Neuronal stem cell (in vitro differentiated cells): Measurements from ENCODE around the gene C2orf81.

Source experiments
- DNase-seq: peaks from one replicate; pipeline ENCODE4 v3.0.0-alpha.2; 2013; ENCODE audit warnings: low spot score
- H2AFZ ChIP-seq: one replicate; pipeline ENCODE4 v1.6.1; 2013; ENCODE audit warnings: mild to moderate bottlenecking, low read length, inconsistent platforms
- H2AK5ac ChIP-seq: 2 replicates; pipeline ENCODE4 v1.6.1; 2013; ENCODE audit warnings: low read depth, mild to moderate bottlenecking, inconsistent platforms, low read length, moderate library complexity, mixed read lengths
- H2BK120ac ChIP-seq: 2 replicates; pipeline ENCODE4 v1.6.1; 2013; ENCODE audit warnings: low read depth, mild to moderate bottlenecking, inconsistent platforms, low read length, moderate library complexity, mixed read lengths
- H2BK12ac ChIP-seq: one replicate; pipeline ENCODE4 v1.6.1; 2013; ENCODE audit warnings: low read length, inconsistent platforms
- H2BK15ac ChIP-seq: 2 replicates; pipeline ENCODE4 v1.6.1; 2013; ENCODE audit warnings: mild to moderate bottlenecking, low read length, inconsistent platforms, mixed read lengths
- H2BK5ac ChIP-seq: one replicate; pipeline ENCODE4 v1.6.1; 2013; ENCODE audit warnings: inconsistent platforms, mild to moderate bottlenecking, low read length, moderate library complexity
- H3K14ac ChIP-seq: one replicate; pipeline ENCODE4 v1.6.1; 2013; ENCODE audit warnings: low read length, inconsistent platforms
- H3K18ac ChIP-seq: 2 replicates; pipeline ENCODE4 v1.6.1; 2013; ENCODE audit warnings: low read length, inconsistent platforms
- H3K23ac ChIP-seq: 2 replicates; pipeline ENCODE4 v1.6.1; 2013; ENCODE audit warnings: low read depth, mild to moderate bottlenecking, mixed read lengths, low read length, inconsistent platforms; ENCODE audit not compliant: poor library complexity
- H3K27ac ChIP-seq: replicated peaks from 3 replicates; pipeline ENCODE4 v1.5.1; 2013; ENCODE audit warnings: low read length, inconsistent platforms
- H3K27me3 ChIP-seq, 3 experiments: 2 replicates each; pipeline ENCODE4 v1.6.1; 2013; ENCODE audit warnings: low read length in 3 of 3, mild to moderate bottlenecking in 2 of 3, inconsistent platforms in 1 of 3, low read depth in 1 of 3, mixed read lengths in 1 of 3, moderate library complexity in 1 of 3; ENCODE audit not compliant: control insufficient read depth in 3 of 3, insufficient read depth in 3 of 3
- H3K36me3 ChIP-seq, 2 donors: replicated peaks in 1 of 2; 2 replicates each; pipeline ENCODE4 v1.6.1; 2013; ENCODE audit warnings: low read length in 2 of 2; ENCODE audit not compliant: control insufficient read depth in 2 of 2, insufficient read depth in 2 of 2
- H3K4ac ChIP-seq: 2 replicates; pipeline ENCODE4 v1.6.1; 2013; ENCODE audit warnings: inconsistent platforms, mild to moderate bottlenecking, low read length, moderate library complexity
- H3K4me1 ChIP-seq, 2 donors: 1 replicate in 1 of 2; 2 replicates in 1 of 2; pipeline ENCODE4 v1.6.1; 2013; ENCODE audit warnings: low read length in 2 of 2, low read depth in 1 of 2; ENCODE audit not compliant: control insufficient read depth in 2 of 2, insufficient read depth in 1 of 2
- H3K4me2 ChIP-seq: one replicate; pipeline ENCODE4 v1.6.1; 2013; ENCODE audit warnings: mild to moderate bottlenecking, low read length, inconsistent platforms; ENCODE audit not compliant: insufficient read depth, poor library complexity, severe bottlenecking
- H3K4me3 ChIP-seq, 2 donors: 2 replicates each; pipeline ENCODE4 v1.5.1; 2013; ENCODE audit warnings: low read length in 2 of 2, mild to moderate bottlenecking in 2 of 2, inconsistent platforms in 1 of 2, moderate library complexity in 1 of 2
- H3K79me1 ChIP-seq: one replicate; pipeline ENCODE4 v1.6.1; 2013; ENCODE audit warnings: low read depth, mild to moderate bottlenecking, inconsistent platforms, low read length, moderate library complexity
- H3K9ac ChIP-seq: one replicate; pipeline ENCODE4 v1.6.1; 2013; ENCODE audit warnings: mild to moderate bottlenecking, low read depth, low read length, inconsistent platforms; ENCODE audit not compliant: poor library complexity
- H3K9me3 ChIP-seq, 2 donors: replicated peaks in 1 of 2; 2 replicates each; pipeline versions ENCODE3 to v1.6.1; 2013; ENCODE audit warnings: low read length in 2 of 2, mild to moderate bottlenecking in 2 of 2, inconsistent platforms in 1 of 2, low read depth in 1 of 2, mixed read lengths in 1 of 2, moderate library complexity in 1 of 2; ENCODE audit not compliant: control insufficient read depth in 2 of 2, insufficient read depth in 1 of 2
- H4K8ac ChIP-seq: one replicate; pipeline ENCODE4 v1.6.1; 2013; ENCODE audit warnings: low read depth, mild to moderate bottlenecking, inconsistent platforms, low read length, moderate library complexity
- H4K91ac ChIP-seq: one replicate; pipeline ENCODE4 v1.6.1; 2013; ENCODE audit warnings: low read length, low read depth, mild to moderate bottlenecking, inconsistent platforms; ENCODE audit not compliant: poor library complexity
- WGBS, 2 donors: extraction: QIAGEN DNeasy Blood & Tissue Kit; methylation state at CpG; one replicate each; pipeline ENCODE4 v1.1.7; 2013; ENCODE audit warnings: missing lambda C conversion rate in 2 of 2, mixed read lengths in 1 of 2; ENCODE audit not compliant: insufficient read length in 2 of 2, insufficient replicate concordance in 1 of 2; ENCODE audit errors: extremely low coverage in 2 of 2; 5-methylcytosine and 5-hydroxymethylcytosine counted together

The C2orf81 gene

GRCh38 chr2:74457549-74458131 lies 36.2 kb upstream of the C2orf81 start:
- Histone ChIP-seq H4K8ac (no peak overlapping the region), H4K91ac (no peak overlapping the region), H2BK120ac (no peak overlapping the region), H3K36me3 (peaks cover 18 to 36% of the 10 kb centered on the region in 2 donors), H2BK12ac (peak overlapping the region; percentile 11), H2BK5ac (peak overlapping the region; percentile 95), H3K4ac (peak overlapping the region; percentile 45), H2AK5ac (peak overlapping the region; percentile 64), H3K14ac (no peak overlapping the region), H3K79me1 (peaks cover 8% of the 10 kb centered on the region), H2AFZ (peak overlapping the region; percentile 90), H3K9ac (peak overlapping the region; percentile 89), H2BK15ac (no peak overlapping the region), H3K4me1 (peaks cover 7 to 18% of the 10 kb centered on the region in 2 donors), H3K9me3 (no peaks in the 10 kb centered on the region), H3K23ac (peak overlapping the region; percentile 92), H3K27ac (peak overlapping the region; percentile 96), H3K27me3 (no peaks in the 10 kb centered on the region), H3K4me2 (peak overlapping the region; percentile 77), H3K18ac (peak overlapping the region; percentile 96), H3K4me3 (peak overlapping the region; percentile 67 to 85)
- no CpG with 5 or more reads among the region's 46 CpGs for WGBS, 2 donors
- peak; percentile 67 for DNase-seq

GRCh38 chr2:74457129-74457548 lies 35.7 kb upstream of the C2orf81 start:
- no peak for DNase-seq
- Histone ChIP-seq H3K4me1 (peaks cover 7 to 18% of the 10 kb centered on the region in 2 donors), H3K18ac (peak overlapping the region; percentile 97), H3K4me2 (peak overlapping the region; percentile 77), H3K9me3 (no peaks in the 10 kb centered on the region), H3K23ac (peak overlapping the region; percentile 83), H2BK120ac (no peak overlapping the region), H2BK15ac (no peak overlapping the region), H3K9ac (peak overlapping the region; percentile 85), H2AK5ac (no peak overlapping the region), H2BK5ac (peak overlapping the region; percentile 95), H3K4ac (no peak overlapping the region), H3K4me3 (peak overlapping the region; percentile 67 to 85), H4K8ac (no peak overlapping the region), H3K27ac (peak overlapping the region; percentile 96), H3K36me3 (peaks cover 13 to 31% of the 10 kb centered on the region in 2 donors), H3K27me3 (no peaks in the 10 kb centered on the region), H3K79me1 (peaks cover 8% of the 10 kb centered on the region), H3K14ac (no peak overlapping the region), H2AFZ (peak overlapping the region; percentile 90), H4K91ac (no peak overlapping the region), H2BK12ac (peak overlapping the region; percentile 7)
- no CpG with 5 or more reads among the region's 27 CpGs for WGBS, 2 donors

DNA sequence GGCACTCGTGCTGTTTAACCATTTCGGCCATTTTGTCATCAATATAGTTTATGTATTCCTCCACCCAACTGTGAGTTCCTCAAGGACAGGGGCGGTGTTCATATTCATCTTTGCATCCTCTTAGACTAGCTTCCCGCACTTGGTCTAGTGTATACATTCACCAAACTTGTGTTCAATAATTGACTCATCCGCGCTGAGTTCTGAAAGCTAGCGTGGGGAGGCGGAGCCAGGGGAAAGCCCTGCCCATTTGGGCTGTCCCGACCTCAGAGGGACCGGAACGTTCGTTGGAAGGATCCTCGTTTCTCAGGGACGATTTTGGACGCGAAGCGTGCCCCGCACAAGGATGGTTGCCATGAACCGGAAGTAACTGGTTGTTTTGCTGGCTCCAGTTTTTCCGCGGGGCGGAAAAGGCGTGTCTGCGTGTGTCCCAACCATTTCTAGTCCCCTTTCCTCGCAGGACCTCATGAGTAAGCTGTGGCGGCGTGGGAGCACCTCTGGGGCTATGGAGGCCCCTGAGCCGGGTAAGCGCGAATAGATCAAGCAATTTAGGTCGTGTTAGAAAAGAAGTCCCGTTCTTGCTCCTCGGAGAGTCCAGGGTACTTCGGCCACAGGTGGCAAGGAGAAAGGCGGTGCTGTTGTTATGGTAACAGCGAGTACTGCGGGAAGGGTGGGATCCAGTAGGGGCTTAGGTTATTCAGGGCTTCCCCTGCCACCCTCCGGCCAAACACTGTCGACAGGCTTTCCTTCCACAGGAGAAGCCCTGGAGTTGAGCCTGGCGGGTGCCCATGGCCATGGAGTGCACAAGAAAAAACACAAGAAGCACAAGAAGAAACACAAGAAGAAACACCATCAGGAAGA lies 33.5 kb upstream of the C2orf81 start, which contains the start of gene INO80B:
Gene INO80B (plus strand): TSS at position 434 of the 858 bp plus-strand sequence. CDS start 30 bp downstream, at position 464.
- no peak within 1 kb of the TSS for H4K91ac ChIP-seq
- H3K4me1 ChIP-seq, result peaks cover 7 to 18% of the 10 kb centered on the region in 2 donors
- H3K36me3 ChIP-seq, result peaks cover 0 to 9% of the 10 kb centered on the region in 2 donors
- H2BK120ac ChIP-seq, result no peak within 1 kb of the TSS
- peak within 1 kb of the TSS; percentile 83 for H2AFZ ChIP-seq
- H3K14ac ChIP-seq, result no peak within 1 kb of the TSS
- peak within 1 kb of the TSS; percentile 43 for H2BK5ac ChIP-seq
- no peak within 1 kb of the TSS for H2BK12ac ChIP-seq
- H3K27ac ChIP-seq, result no peak within 1 kb of the TSS
- no peak within 1 kb of the TSS for H4K8ac ChIP-seq
- H3K18ac ChIP-seq, result no peak within 1 kb of the TSS
- H2BK15ac ChIP-seq, result no peak within 1 kb of the TSS
- H3K9me3 ChIP-seq, result no peaks in the 10 kb centered on the region
- H3K4me3 ChIP-seq, result peak within 1 kb of the TSS; percentile 60 to 84
- no peak within 1 kb of the TSS for H2AK5ac ChIP-seq
- H3K4me2 ChIP-seq, result peak within 1 kb of the TSS; percentile 62
- H3K27me3 ChIP-seq, result peaks cover 0 to 5% (median 0%) of the 10 kb centered on the region in 3 experiments
- H3K23ac ChIP-seq, result no peak within 1 kb of the TSS
- H3K4ac ChIP-seq, result no peak within 1 kb of the TSS
- H3K9ac ChIP-seq, result peak within 1 kb of the TSS; percentile 32
- peaks cover 8% of the 10 kb centered on the region for H3K79me1 ChIP-seq
- WGBS, 2 donors, result no CpG with 5 or more reads among the region's 40 CpGs
- DNase-seq, result peak; percentile 98
